ENCODE data around the gene URAD. TPM values are rescaled to one million over a fixed set of nuclear protein-coding genes. Genes with fewer than 3 reads are reported as not detected.
A peak's percentile ranks its signal among the peaks of the same experiment; 100 is the strongest.

URAD gene
- total RNA-seq, 1 experiment from 2014 or later = not detected

DNA sequence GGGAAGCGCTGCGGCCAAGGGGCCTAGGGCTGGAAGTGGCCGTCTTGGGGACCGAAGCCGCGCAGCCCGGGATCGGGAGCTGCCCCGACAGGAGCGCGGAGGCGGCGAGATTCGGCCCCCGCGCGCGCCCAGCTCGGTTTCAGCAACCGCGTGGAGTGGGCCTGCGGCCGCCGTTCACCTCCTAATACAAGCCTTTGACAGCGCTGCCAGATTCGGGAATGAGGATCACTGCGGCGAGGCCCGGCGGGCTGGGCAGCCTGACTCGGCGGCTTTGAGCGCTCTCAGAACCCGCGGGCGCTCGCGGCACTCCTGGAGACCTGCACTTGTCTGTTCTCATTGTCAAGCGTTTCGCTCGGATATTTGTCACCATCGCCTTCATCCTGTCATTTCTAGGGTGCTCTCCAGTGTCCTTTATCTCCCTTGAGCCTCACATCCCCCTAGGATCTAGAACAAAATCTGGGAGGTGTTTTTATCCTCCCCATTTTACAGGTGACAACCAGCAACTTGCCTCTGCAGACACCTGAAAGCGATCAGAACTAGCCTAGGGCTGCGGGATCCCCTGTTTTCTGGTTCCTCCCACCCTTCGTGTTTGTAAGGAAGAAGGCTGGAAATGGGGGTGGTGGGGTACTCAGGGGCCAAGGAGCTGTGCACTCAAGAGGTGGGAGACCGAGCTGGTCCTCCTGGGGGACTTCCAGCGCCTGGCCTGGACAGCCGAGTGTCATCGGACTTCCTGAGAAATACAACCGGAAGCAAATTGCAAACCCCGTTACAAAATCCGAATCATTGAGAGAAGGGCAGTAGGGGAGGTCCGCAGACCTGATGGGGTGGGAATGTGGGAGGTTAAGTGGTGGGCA lies 17.9 kb downstream of the URAD start:
- intact Hi-C loops (cut with micrococcal nuclease; ENCODE audit: unreplicated experiment) = no loop called here
- Mint-ChIP-seq H3K27ac (ENCODE audit: unreplicated experiment) (no peak overlapping the region), H3K4me3 (ENCODE audit: low read depth, unreplicated experiment) (no peak overlapping the region), H3K27me3 (ENCODE audit: unreplicated experiment) (peaks cover 70% of the 10 kb centered on the region), H3K9me3 (ENCODE audit: low read depth, unreplicated experiment) (no peaks in the 10 kb centered on the region), H3K4me1 (ENCODE audit: low read depth, unreplicated experiment) (peaks cover 17% of the 10 kb centered on the region), H3K36me3 (ENCODE audit: insufficient read depth, unreplicated experiment) (no peaks in the 10 kb centered on the region)
- BruUV-seq (replicated peaks) = no TSS peak
- DNase-seq = no peak
- TF ChIP-seq, protein P1, sequence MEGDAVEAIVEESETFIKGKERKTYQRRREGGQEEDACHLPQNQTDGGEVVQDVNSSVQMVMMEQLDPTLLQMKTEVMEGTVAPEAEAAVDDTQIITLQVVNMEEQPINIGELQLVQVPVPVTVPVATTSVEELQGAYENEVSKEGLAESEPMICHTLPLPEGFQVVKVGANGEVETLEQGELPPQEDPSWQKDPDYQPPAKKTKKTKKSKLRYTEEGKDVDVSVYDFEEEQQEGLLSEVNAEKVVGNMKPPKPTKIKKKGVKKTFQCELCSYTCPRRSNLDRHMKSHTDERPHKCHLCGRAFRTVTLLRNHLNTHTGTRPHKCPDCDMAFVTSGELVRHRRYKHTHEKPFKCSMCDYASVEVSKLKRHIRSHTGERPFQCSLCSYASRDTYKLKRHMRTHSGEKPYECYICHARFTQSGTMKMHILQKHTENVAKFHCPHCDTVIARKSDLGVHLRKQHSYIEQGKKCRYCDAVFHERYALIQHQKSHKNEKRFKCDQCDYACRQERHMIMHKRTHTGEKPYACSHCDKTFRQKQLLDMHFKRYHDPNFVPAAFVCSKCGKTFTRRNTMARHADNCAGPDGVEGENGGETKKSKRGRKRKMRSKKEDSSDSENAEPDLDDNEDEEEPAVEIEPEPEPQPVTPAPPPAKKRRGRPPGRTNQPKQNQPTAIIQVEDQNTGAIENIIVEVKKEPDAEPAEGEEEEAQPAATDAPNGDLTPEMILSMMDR (IDR thresholded peaks at IDR 0.05; ENCODE audit: unreplicated experiment) = no peak
- CTCF ChIA-PET = no interaction called here

DNA sequence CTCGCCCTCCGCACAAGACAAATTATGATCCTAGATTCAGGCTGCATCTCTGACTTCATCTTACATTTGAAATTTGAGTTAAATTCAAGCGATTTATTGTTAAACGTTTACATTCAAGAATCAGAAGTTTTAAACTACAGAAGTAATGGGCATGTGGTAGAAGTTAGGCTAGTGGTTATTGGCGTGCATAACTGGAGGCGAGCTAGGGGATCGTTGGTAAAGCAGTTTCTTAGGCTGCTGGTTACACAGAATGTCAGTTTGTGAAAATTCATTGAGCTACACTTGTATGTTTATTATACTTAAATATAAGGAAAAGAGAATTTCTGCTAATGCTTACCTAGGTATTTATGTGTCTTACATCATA lies 18.6 kb downstream of the URAD start:
- Mint-ChIP-seq H3K9me3 (ENCODE audit: low read depth, unreplicated experiment) (no peaks in the 10 kb centered on the region), H3K4me1 (ENCODE audit: low read depth, unreplicated experiment) (peaks cover 17% of the 10 kb centered on the region), H3K27me3 (ENCODE audit: unreplicated experiment) (peaks cover 66% of the 10 kb centered on the region), H3K36me3 (ENCODE audit: insufficient read depth, unreplicated experiment) (no peaks in the 10 kb centered on the region), H3K27ac (ENCODE audit: unreplicated experiment) (no peak overlapping the region), H3K4me3 (ENCODE audit: low read depth, unreplicated experiment) (no peak overlapping the region)
- no peak for DNase-seq
- CTCF ChIA-PET = interaction anchor here (1.5 kb wide), 1 partner anchor 9 kb away, joined by 3 read pairs; no protein-coding TSS in a partner anchor
- BruUV-seq (replicated peaks) = no TSS peak
- intact Hi-C loops (cut with micrococcal nuclease; ENCODE audit: unreplicated experiment) = no loop called here
- TF ChIP-seq, protein P1 (IDR thresholded peaks at IDR 0.05; ENCODE audit: unreplicated experiment) = no peak

DNA sequence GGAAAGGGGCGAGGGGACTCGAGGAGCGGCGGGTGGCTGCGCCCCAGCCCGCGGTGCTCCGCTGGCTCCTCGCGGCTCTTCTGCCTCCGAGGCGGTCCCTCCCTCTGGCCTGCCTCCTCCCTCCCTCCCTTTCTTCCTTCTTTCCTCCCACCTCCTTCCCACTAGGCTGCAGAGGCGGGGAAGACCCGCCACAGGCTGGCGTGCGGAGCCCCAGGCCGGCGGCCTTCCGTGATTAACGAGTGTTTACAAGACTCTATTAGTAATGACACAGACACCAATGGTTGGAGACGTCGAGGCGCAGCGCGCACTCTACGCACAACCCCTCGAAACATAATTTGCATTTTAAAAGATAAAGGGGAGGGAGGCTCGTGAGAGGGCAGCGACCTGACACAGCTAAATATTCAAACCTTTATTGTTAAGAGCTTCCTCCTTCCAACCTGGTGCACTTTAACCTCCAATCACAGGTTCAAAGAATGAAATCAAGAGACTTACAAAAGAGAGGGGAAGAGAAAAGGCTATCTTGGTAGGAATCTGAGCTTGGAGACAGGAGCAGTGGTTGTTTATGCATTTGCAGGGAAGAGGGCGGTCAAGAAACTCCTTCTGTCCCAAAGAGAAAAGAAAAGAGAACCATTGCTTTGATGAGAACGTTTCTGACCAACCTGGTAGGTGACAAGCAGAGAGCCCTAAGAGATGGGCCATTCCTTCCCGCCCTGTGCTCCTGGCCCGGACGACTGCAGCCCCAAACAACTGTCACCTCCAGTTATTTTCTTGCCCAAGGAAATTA lies 19.2 kb downstream of the URAD start, which contains the start of gene CDX2:
TSS of gene CDX2 (minus strand) at position 234 of the 784 bp plus-strand sequence. CDS start 309 bp downstream, outside the sequence.
- no peak for DNase-seq
- Mint-ChIP-seq H3K9me3 (ENCODE audit: low read depth, unreplicated experiment) (no peaks in the 10 kb centered on the region), H3K36me3 (ENCODE audit: insufficient read depth, unreplicated experiment) (no peaks in the 10 kb centered on the region), H3K27me3 (ENCODE audit: unreplicated experiment) (peaks cover 61% of the 10 kb centered on the region), H3K27ac (ENCODE audit: unreplicated experiment) (no peak within 1 kb of the TSS), H3K4me1 (ENCODE audit: low read depth, unreplicated experiment) (peaks cover 17% of the 10 kb centered on the region), H3K4me3 (ENCODE audit: low read depth, unreplicated experiment) (peak within 1 kb of the TSS; percentile 74)
- intact Hi-C loops (cut with micrococcal nuclease; ENCODE audit: unreplicated experiment) = no loop called here
- no TSS peak for BruUV-seq (replicated peaks)
- CTCF ChIA-PET = interaction anchor here (1.5 to 2.4 kb wide), 2 partner anchors 9 to 15 kb away, joined by 3 to 8 read pairs; no protein-coding TSS in a partner anchor
- TF ChIP-seq, protein P1 (IDR thresholded peaks at IDR 0.05; ENCODE audit: unreplicated experiment) = no peak

DNA sequence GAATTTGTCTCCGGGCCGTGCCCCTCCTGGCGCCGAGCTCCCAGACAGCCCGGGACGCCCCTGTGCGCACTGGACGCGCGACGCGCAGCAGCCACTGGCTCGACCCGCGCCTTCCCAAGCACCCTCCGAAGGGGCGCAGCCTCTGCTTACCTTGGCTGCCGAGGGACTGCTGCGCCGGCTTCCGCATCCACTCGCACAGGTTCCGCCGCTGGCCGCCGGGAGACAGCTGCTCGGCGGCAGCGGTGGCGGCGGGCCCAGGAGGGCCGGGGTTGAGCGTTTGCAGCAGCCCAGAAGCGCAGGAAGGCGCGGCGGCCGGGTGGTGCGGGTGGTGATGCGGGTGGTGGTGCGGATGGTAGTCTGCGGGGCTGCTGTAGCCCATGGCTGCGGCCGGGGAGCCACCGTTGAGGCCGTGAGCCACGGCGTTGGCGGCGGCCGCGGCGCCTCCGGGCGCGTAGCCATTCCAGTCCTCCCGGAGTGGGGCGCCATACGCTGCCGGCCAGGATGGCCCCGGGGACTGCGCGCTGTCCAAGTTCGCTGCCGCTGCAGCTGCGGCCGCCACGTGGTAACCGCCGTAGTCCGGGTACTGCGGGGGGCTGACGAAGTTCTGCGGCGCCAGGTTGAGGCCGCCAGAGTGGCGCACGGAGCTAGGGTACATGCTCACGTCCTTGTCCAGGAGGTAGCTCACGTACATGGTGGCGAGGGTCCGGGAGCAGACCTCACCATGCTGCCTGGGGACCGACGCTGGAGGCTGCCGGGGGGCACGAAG lies 20.0 kb downstream of the URAD start:
- H3K36me3 Mint-ChIP-seq (ENCODE audit: insufficient read depth, unreplicated experiment) = no peaks in the 10 kb centered on the region
- peak overlapping the region; percentile 74 for H3K4me3 Mint-ChIP-seq (ENCODE audit: low read depth, unreplicated experiment)
- no peak overlapping the region for H3K27ac Mint-ChIP-seq (ENCODE audit: unreplicated experiment)
- H3K9me3 Mint-ChIP-seq (ENCODE audit: low read depth, unreplicated experiment) = no peaks in the 10 kb centered on the region
- H3K4me1 Mint-ChIP-seq (ENCODE audit: low read depth, unreplicated experiment) = peaks cover 17% of the 10 kb centered on the region
- DNase-seq = no peak
- CTCF ChIA-PET = interaction anchor here (1.5 to 2.4 kb wide), 2 partner anchors 8 to 14 kb away, joined by 3 to 8 read pairs; no protein-coding TSS in a partner anchor
- BruUV-seq (replicated peaks) = no TSS peak
- TF ChIP-seq, protein P1 (IDR thresholded peaks at IDR 0.05; ENCODE audit: unreplicated experiment) = no peak
- peaks cover 53% of the 10 kb centered on the region for H3K27me3 Mint-ChIP-seq (ENCODE audit: unreplicated experiment)
- intact Hi-C loops (cut with micrococcal nuclease; ENCODE audit: unreplicated experiment) = no loop called here

Data from Calu3 (cell line).